ENCODE results near the gene STXBP2.

The STXBP2 gene

DNA sequence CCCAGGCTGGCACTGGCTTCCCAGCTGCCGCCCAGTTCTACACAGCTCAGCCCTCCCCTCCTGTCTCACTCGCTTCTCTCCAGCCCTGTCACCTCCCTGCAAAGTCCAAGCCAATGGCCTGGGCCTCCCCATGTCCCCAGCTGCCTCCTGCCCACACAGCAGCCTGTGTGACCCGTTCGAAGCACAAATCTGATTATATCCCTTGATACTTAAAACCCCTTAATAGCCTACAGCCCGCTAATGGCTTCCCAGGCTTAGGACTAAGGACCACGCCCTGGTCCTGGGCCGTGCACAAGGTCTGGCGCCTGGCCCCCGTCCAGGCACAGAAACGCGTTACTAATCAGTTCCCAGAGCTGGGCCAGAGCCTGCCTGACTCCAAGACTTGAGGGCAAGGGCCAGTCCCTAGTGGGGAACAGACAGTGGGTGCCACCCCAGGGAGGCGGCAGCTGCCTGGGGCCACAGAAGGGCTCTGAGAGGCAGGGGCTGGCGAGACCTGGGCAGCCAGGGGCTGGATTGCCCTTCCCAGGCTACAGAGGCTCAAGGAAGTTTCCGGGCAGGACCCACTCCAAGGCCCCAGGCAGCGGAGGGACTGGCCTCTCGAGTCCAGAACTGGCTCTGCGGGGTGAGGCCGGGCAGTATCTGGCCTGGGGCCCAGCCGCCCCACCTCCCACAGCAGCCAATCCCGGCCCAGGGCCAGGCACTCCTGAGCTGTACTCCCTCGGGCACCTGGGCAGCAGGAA, 18.0 kb upstream of the STXBP2 start:
- TF ChIP-seq EZH2phosphoT487 (IDR thresholded peaks at IDR 0.05; ENCODE audit: low read depth), result no peak
- TF ChIP-seq, protein P1, sequence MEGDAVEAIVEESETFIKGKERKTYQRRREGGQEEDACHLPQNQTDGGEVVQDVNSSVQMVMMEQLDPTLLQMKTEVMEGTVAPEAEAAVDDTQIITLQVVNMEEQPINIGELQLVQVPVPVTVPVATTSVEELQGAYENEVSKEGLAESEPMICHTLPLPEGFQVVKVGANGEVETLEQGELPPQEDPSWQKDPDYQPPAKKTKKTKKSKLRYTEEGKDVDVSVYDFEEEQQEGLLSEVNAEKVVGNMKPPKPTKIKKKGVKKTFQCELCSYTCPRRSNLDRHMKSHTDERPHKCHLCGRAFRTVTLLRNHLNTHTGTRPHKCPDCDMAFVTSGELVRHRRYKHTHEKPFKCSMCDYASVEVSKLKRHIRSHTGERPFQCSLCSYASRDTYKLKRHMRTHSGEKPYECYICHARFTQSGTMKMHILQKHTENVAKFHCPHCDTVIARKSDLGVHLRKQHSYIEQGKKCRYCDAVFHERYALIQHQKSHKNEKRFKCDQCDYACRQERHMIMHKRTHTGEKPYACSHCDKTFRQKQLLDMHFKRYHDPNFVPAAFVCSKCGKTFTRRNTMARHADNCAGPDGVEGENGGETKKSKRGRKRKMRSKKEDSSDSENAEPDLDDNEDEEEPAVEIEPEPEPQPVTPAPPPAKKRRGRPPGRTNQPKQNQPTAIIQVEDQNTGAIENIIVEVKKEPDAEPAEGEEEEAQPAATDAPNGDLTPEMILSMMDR (IDR thresholded peaks at IDR 0.05; ENCODE audit: low read depth, low read length), result no peak
- H3K79me2 ChIP-seq (ENCODE audit: low read length), result no peaks in the 10 kb centered on the region
- H3K4me2 ChIP-seq (ENCODE audit: low read length), result no peak overlapping the region
- peaks cover 26% of the 10 kb centered on the region for H3K36me3 ChIP-seq (replicated peaks; ENCODE audit: low read depth, low read length)
- H4K20me1 ChIP-seq (ENCODE audit: insufficient read depth, low read length), result no peaks in the 10 kb centered on the region
- no peak overlapping the region for H3K9ac ChIP-seq (ENCODE audit: low read length)
- H3K27ac ChIP-seq (ENCODE audit: low read length), result no peak overlapping the region
- no peaks in the 10 kb centered on the region for H3K27me3 ChIP-seq (ENCODE audit: low read depth, low read length)
- H3K4me1 ChIP-seq (ENCODE audit: low read length), result no peaks in the 10 kb centered on the region
- no peak overlapping the region for H2AFZ ChIP-seq (ENCODE audit: low read depth, low read length)
- H3K9me3 ChIP-seq (ENCODE audit: insufficient read depth, low read length), result no peaks in the 10 kb centered on the region
- no peak overlapping the region for H3K4me3 ChIP-seq (ENCODE audit: low read length)

DNA sequence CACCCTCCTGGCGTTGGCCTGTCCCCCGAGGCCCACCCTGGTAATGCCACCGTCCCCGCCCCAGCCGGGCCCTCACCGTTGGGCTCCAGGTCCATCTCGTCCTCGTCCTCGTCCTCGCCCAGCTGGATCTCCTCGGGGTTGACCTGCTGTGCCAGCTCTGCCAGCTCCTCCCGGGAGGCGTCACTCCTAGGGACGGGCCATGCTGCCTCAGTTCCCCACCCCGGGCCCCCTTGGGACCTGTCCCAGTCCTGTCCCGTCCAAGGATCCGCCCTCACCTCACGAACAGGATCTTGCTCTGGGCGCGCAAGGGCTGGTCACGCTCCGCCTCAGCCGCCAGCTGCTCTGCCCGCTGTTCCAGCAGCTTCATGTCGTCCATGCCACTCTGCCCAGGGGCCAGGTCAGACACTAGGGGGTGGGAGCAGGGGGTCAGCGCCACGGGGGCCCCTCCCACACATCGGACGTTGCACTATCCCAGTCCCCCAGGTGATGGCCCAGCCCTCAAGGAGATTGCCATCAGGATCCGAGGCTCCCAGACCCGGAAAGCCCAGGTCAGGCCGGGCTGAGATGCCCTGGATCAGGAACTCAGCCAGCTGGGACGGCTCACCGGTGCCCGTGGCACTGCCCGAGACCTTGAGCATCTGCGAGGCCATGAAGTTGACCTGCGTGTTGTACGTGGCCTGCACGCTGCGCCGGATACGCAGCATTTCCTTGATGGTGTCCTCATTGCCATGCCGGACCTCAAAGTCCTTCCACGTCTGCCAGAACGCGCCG, 17.1 kb upstream of the STXBP2 start:
- Histone ChIP-seq H3K4me3 (ENCODE audit: low read length) (no peak overlapping the region), H4K20me1 (ENCODE audit: insufficient read depth, low read length) (no peaks in the 10 kb centered on the region), H3K79me2 (ENCODE audit: low read length) (no peaks in the 10 kb centered on the region), H3K27ac (ENCODE audit: low read length) (no peak overlapping the region), H3K9ac (ENCODE audit: low read length) (no peak overlapping the region), H3K36me3 (replicated peaks; ENCODE audit: low read depth, low read length) (peaks cover 30% of the 10 kb centered on the region), H3K4me2 (ENCODE audit: low read length) (no peak overlapping the region), H2AFZ (ENCODE audit: low read depth, low read length) (no peak overlapping the region), H3K4me1 (ENCODE audit: low read length) (no peaks in the 10 kb centered on the region), H3K9me3 (ENCODE audit: insufficient read depth, low read length) (no peaks in the 10 kb centered on the region), H3K27me3 (ENCODE audit: low read depth, low read length) (no peaks in the 10 kb centered on the region)
- TF ChIP-seq, protein P1 (IDR thresholded peaks at IDR 0.05; ENCODE audit: low read depth, low read length), result no peak
- TF ChIP-seq EZH2phosphoT487 (IDR thresholded peaks at IDR 0.05; ENCODE audit: low read depth), result no peak

GRCh38 chr19:7620442-7621412, 16.2 kb upstream of the STXBP2 start:
- Histone ChIP-seq H4K20me1 (ENCODE audit: insufficient read depth, low read length) (no peaks in the 10 kb centered on the region), H3K36me3 (replicated peaks; ENCODE audit: low read depth, low read length) (peaks cover 32% of the 10 kb centered on the region), H3K27me3 (ENCODE audit: low read depth, low read length) (no peaks in the 10 kb centered on the region), H3K27ac (ENCODE audit: low read length) (no peak overlapping the region), H2AFZ (ENCODE audit: low read depth, low read length) (no peak overlapping the region), H3K4me2 (ENCODE audit: low read length) (no peak overlapping the region), H3K4me3 (ENCODE audit: low read length) (no peak overlapping the region), H3K4me1 (ENCODE audit: low read length) (no peaks in the 10 kb centered on the region), H3K9me3 (ENCODE audit: insufficient read depth, low read length) (no peaks in the 10 kb centered on the region), H3K79me2 (ENCODE audit: low read length) (peaks cover 2% of the 10 kb centered on the region), H3K9ac (ENCODE audit: low read length) (no peak overlapping the region)
- TF ChIP-seq, protein P1 (IDR thresholded peaks at IDR 0.05; ENCODE audit: low read depth, low read length), result no peak
- no peak for TF ChIP-seq EZH2phosphoT487 (IDR thresholded peaks at IDR 0.05; ENCODE audit: low read depth)
